Right lobe of liver (tissue), 6 donors: ENCODE measurements around the gene ADAMTS2. TPM values are rescaled to one million over a fixed set of nuclear protein-coding genes. Genes with fewer than 3 reads are reported as not detected.

Experiments
- ATAC-seq, 4 donors: fragments of 200-7000 bp; cut with Tn5 transposase; one replicate each; pipeline ENCODE4 v1.9.1; 2020; ENCODE audit warnings: mild to moderate bottlenecking in 4 of 4, moderate library complexity in 4 of 4
- DNase-seq, 3 donors: peaks; one replicate each; pipeline ENCODE4 v3.0.0-alpha.2; 2020
- H3K27ac ChIP-seq, 3 donors: fragments of 200-600 bp; one replicate each; pipeline ENCODE4 v1.8.0; 2022
- H3K27me3 ChIP-seq, 2 donors: fragments of 200-600 bp; one replicate each; pipeline ENCODE4 v1.8.0; 2022
- H3K36me3 ChIP-seq, 4 donors: fragments of 200-600 bp; sonication (generic) in 1 of 4; one replicate each; pipeline versions ENCODE4 v1.5.1 to v1.8.0; 2017 to 2022; ENCODE audit warnings: control low read depth in 1 of 4
- H3K4me1 ChIP-seq, 4 donors: fragments of 200-600 bp; sonication (generic) in 1 of 4; one replicate each; pipeline versions ENCODE4 v1.5.1 to v1.8.0; 2017 to 2022; ENCODE audit warnings: control low read depth in 1 of 4
- H3K4me3 ChIP-seq, 3 donors: fragments of 200-600 bp; one replicate each; pipeline ENCODE4 v1.8.0; 2022
- H3K9me3 ChIP-seq, 4 donors: fragments of 200-600 bp; sonication (generic) in 1 of 4; one replicate each; pipeline versions ENCODE4 v1.5.1 to v1.8.0; 2017 to 2022; ENCODE audit warnings: control low read depth in 1 of 4
- CTCF ChIP-seq, 4 donors: fragments of 200-600 bp in 3 of 4; fragments of 450-650 bp in 1 of 4; IDR thresholded peaks; one replicate each; pipeline versions ENCODE4 v1.5.1 to v1.8.0; 2016 to 2022; ENCODE audit warnings: antibody characterized with exemption in 4 of 4, mild to moderate bottlenecking in 2 of 4
- POLR2A ChIP-seq: fragments of 450-650 bp; IDR thresholded peaks from one replicate; pipeline ENCODE4 v1.6.1; 2017; ENCODE audit warnings: antibody characterized with exemption, mild to moderate bottlenecking
- WGBS: methylation state at CpG from one replicate; pipeline ENCODE4 v1.1.6; 2018; ENCODE audit warnings: low coverage, low lambda C conversion rate; ENCODE audit not compliant: insufficient coverage; ENCODE audit errors: missing lambda C conversion rate; 5-methylcytosine and 5-hydroxymethylcytosine counted together
- intact Hi-C, 2 donors: fragments of 100-400 bp; cut with DNase I; formaldehyde crosslinking; loops; one replicate each; pipeline versions ENCODE4 v1.11.2 to v1.14.1; 2022
- total RNA-seq, 6 experiments: library from RNA; depleted of rRNA in 2 of 6; stranded (reverse); fragments of >200 nt in 2 of 6; fragmentation: NEBNext Ultra II Directional in 3 of 6; extraction: Animal tissue kit (Norgen Biotek cat#: 25700) in 3 of 6; gene quantifications; one replicate each; pipeline versions ENCODE4 v1.1.0 to v1.2.4, GENCODE V29; 2016 to 2023
- donor health status: DM: no; HTN: yes; CAD: no.
- donor health status: DM: no; HTN: no; CAD: no.
- donor health status: DM: no; HTN: no; CAD: no.
- donor health status: DM: no; HTN: yes; CAD: no.
- donor health status: DM: no; HTN: yes; CAD: no.

ADAMTS2 gene
- total RNA-seq, 6 experiments from 2014 or later, result 6.3 to 18.9 (median 13.5) TPM

GRCh38 chr5:179266291-179267070 lies 78.8 kb downstream of the ADAMTS2 start:
- DNase-seq, result peak in 2 of 3 donors; percentile 24 to 40
- Histone ChIP-seq H3K27ac (no peak overlapping the region), H3K4me3 (no peak overlapping the region), H3K9me3 (no peaks in the 10 kb centered on the region), H3K27me3 (no peaks in the 10 kb centered on the region), H3K36me3 (no peaks in the 10 kb centered on the region), H3K4me1 (peaks cover 0 to 4% (median 0%) of the 10 kb centered on the region in 4 donors)
- ATAC-seq, result no peak
- intact Hi-C loops, result no loop called here
- TF ChIP-seq POLR2A (no peak), CTCF (IDR thresholded peaks at IDR 0.05) (no peak)
- WGBS, result 33% methylated on average over 4 of the region's 13 CpGs

GRCh38 chr5:179265514-179266290 lies 79.6 kb downstream of the ADAMTS2 start:
- intact Hi-C loops, result no loop called here
- ATAC-seq (peak; percentile 40 to 65 (median 60)), DNase-seq (peak; percentile 48 to 66 (median 58))
- Histone ChIP-seq H3K9me3 (no peaks in the 10 kb centered on the region), H3K27me3 (no peaks in the 10 kb centered on the region), H3K36me3 (no peaks in the 10 kb centered on the region), H3K4me3 (no peak overlapping the region), H3K4me1 (peaks cover 0 to 4% (median 0%) of the 10 kb centered on the region in 4 donors), H3K27ac (no peak overlapping the region)
- 37% methylated on average over 10 of the region's 35 CpGs for WGBS
- TF ChIP-seq POLR2A, result no peak
- TF ChIP-seq CTCF (IDR thresholded peaks at IDR 0.05), result no peak

GRCh38 chr5:179264783-179265513 lies 80.3 kb downstream of the ADAMTS2 start:
- intact Hi-C loops, result no loop called here
- H3K27me3 ChIP-seq, result no peaks in the 10 kb centered on the region
- ATAC-seq (peak in 1 of 4 donors; percentile 34), DNase-seq (peak in 2 of 3 donors; percentile 46 to 48)
- H3K9me3 ChIP-seq, result no peaks in the 10 kb centered on the region
- H3K4me3 ChIP-seq, result no peak overlapping the region
- H3K27ac ChIP-seq, result no peak overlapping the region
- peaks cover 0 to 4% (median 0%) of the 10 kb centered on the region in 4 donors for H3K4me1 ChIP-seq
- H3K36me3 ChIP-seq, result no peaks in the 10 kb centered on the region
- 32% methylated on average over 3 of the region's 24 CpGs for WGBS
- TF ChIP-seq POLR2A, result no peak
- no peak for TF ChIP-seq CTCF (IDR thresholded peaks at IDR 0.05)

- ATAC-seq (no peak), DNase-seq (peak in 2 of 3 donors; percentile 26 to 40)
- no peaks in the 10 kb centered on the region for H3K36me3 ChIP-seq
- 70% methylated on average over 8 of the region's 13 CpGs for WGBS
- intact Hi-C loops, result no loop called here
- no peaks in the 10 kb centered on the region for H3K9me3 ChIP-seq
- no peak for TF ChIP-seq POLR2A
- TF ChIP-seq CTCF (IDR thresholded peaks at IDR 0.05), result no peak
- H3K27me3 ChIP-seq, result no peaks in the 10 kb centered on the region
- H3K4me1 ChIP-seq, result peaks cover 0 to 4% (median 0%) of the 10 kb centered on the region in 4 donors
- no peak overlapping the region for H3K27ac ChIP-seq
- no peak overlapping the region for H3K4me3 ChIP-seq
Measured at GRCh38 chr5:179264053-179264782, 81.0 kb downstream of the ADAMTS2 start.
